ENCODE data around the gene ZNF425. TPM values are rescaled to one million over a fixed set of nuclear protein-coding genes. Genes with fewer than 3 reads are reported as not detected.

ZNF425 gene
- total and polyA plus RNA-seq, 2 experiments from 2014 or later: 4.3 to 5.0 TPM

DNA sequence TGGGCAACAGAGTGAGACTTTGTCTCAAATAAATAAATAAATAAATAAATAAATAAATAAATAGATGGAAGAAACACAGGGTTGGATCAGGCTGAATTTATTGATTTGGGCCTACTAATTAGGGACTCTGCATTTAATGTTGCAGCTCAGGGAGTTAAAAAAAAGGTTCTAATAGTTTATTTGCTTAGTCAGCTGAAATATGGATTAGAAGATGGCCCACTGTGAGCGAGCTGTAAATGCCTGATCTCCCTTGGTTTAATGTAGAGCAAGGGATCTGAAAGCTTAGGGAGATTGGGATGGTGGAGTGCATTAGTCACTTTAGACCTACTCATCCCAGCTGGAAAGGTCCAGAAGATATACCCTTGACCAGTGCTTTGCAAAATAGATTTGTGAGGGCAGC lies 72.7 kb downstream of the ZNF425 start:
- H3K4me3 ChIP-seq: no peak overlapping the region
- H2AFZ ChIP-seq: no peak overlapping the region
- peaks cover 9% of the 10 kb centered on the region for H3K27me3 Mint-ChIP-seq (ENCODE audit: insufficient read depth, low read depth, poor library complexity)
- H3K36me3 Mint-ChIP-seq (ENCODE audit: low read depth): no peaks in the 10 kb centered on the region
- H3K36me3 ChIP-seq (ENCODE audit: insufficient read depth): no peaks in the 10 kb centered on the region
- no peak overlapping the region for H3K27ac Mint-ChIP-seq
- no peaks in the 10 kb centered on the region for H3K4me1 Mint-ChIP-seq
- H3K4me2 ChIP-seq: no peak overlapping the region
- H3K4me1 ChIP-seq (ENCODE audit: insufficient read depth): no peaks in the 10 kb centered on the region
- no peaks in the 10 kb centered on the region for H3K9me2 ChIP-seq (ENCODE audit: insufficient read depth)
- no peak overlapping the region for H3K27ac ChIP-seq (ENCODE audit: low read depth)
- TF ChIP-seq, protein P1, sequence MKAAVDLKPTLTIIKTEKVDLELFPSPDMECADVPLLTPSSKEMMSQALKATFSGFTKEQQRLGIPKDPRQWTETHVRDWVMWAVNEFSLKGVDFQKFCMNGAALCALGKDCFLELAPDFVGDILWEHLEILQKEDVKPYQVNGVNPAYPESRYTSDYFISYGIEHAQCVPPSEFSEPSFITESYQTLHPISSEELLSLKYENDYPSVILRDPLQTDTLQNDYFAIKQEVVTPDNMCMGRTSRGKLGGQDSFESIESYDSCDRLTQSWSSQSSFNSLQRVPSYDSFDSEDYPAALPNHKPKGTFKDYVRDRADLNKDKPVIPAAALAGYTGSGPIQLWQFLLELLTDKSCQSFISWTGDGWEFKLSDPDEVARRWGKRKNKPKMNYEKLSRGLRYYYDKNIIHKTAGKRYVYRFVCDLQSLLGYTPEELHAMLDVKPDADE (IDR thresholded peaks at IDR 0.05): no peak
- no peak for TF ChIP-seq JUNB (IDR thresholded peaks at IDR 0.05; ENCODE audit: unreplicated experiment)
- no peak for TF ChIP-seq STAT1 (IDR thresholded peaks at IDR 0.05; ENCODE audit: unreplicated experiment)
- TF ChIP-seq EZH2 (IDR thresholded peaks at IDR 0.05; ENCODE audit: low read depth, unreplicated experiment): no peak
- no peak for TF ChIP-seq ZNF331 (CRISPR knock-in tag; IDR thresholded peaks at IDR 0.05; ENCODE audit: low read depth)
- no peak for TF ChIP-seq POLR2AphosphoS5 (IDR thresholded peaks at IDR 0.05; ENCODE audit: low read depth)
- TF ChIP-seq ZNF114 (CRISPR knock-in tag; IDR thresholded peaks at IDR 0.05): no peak
- TF ChIP-seq, protein P2, sequence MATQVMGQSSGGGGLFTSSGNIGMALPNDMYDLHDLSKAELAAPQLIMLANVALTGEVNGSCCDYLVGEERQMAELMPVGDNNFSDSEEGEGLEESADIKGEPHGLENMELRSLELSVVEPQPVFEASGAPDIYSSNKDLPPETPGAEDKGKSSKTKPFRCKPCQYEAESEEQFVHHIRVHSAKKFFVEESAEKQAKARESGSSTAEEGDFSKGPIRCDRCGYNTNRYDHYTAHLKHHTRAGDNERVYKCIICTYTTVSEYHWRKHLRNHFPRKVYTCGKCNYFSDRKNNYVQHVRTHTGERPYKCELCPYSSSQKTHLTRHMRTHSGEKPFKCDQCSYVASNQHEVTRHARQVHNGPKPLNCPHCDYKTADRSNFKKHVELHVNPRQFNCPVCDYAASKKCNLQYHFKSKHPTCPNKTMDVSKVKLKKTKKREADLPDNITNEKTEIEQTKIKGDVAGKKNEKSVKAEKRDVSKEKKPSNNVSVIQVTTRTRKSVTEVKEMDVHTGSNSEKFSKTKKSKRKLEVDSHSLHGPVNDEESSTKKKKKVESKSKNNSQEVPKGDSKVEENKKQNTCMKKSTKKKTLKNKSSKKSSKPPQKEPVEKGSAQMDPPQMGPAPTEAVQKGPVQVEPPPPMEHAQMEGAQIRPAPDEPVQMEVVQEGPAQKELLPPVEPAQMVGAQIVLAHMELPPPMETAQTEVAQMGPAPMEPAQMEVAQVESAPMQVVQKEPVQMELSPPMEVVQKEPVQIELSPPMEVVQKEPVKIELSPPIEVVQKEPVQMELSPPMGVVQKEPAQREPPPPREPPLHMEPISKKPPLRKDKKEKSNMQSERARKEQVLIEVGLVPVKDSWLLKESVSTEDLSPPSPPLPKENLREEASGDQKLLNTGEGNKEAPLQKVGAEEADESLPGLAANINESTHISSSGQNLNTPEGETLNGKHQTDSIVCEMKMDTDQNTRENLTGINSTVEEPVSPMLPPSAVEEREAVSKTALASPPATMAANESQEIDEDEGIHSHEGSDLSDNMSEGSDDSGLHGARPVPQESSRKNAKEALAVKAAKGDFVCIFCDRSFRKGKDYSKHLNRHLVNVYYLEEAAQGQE (IDR thresholded peaks at IDR 0.05; ENCODE audit: unreplicated experiment): no peak
- no peak for TF ChIP-seq CREB1 (CRISPR knock-in tag; IDR thresholded peaks at IDR 0.05; ENCODE audit: low read depth)
- TF ChIP-seq, protein P3, sequence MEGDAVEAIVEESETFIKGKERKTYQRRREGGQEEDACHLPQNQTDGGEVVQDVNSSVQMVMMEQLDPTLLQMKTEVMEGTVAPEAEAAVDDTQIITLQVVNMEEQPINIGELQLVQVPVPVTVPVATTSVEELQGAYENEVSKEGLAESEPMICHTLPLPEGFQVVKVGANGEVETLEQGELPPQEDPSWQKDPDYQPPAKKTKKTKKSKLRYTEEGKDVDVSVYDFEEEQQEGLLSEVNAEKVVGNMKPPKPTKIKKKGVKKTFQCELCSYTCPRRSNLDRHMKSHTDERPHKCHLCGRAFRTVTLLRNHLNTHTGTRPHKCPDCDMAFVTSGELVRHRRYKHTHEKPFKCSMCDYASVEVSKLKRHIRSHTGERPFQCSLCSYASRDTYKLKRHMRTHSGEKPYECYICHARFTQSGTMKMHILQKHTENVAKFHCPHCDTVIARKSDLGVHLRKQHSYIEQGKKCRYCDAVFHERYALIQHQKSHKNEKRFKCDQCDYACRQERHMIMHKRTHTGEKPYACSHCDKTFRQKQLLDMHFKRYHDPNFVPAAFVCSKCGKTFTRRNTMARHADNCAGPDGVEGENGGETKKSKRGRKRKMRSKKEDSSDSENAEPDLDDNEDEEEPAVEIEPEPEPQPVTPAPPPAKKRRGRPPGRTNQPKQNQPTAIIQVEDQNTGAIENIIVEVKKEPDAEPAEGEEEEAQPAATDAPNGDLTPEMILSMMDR (conservative IDR thresholded peaks at IDR 0.05; ENCODE audit: low read depth in 2 of 2): no peak
- TF ChIP-seq EZH2phosphoT487 (IDR thresholded peaks at IDR 0.05; ENCODE audit: unreplicated experiment): no peak
- no peak for TF ChIP-seq NANOG (IDR thresholded peaks at IDR 0.05; ENCODE audit: borderline replicate concordance)
- TF ChIP-seq, protein P4, sequence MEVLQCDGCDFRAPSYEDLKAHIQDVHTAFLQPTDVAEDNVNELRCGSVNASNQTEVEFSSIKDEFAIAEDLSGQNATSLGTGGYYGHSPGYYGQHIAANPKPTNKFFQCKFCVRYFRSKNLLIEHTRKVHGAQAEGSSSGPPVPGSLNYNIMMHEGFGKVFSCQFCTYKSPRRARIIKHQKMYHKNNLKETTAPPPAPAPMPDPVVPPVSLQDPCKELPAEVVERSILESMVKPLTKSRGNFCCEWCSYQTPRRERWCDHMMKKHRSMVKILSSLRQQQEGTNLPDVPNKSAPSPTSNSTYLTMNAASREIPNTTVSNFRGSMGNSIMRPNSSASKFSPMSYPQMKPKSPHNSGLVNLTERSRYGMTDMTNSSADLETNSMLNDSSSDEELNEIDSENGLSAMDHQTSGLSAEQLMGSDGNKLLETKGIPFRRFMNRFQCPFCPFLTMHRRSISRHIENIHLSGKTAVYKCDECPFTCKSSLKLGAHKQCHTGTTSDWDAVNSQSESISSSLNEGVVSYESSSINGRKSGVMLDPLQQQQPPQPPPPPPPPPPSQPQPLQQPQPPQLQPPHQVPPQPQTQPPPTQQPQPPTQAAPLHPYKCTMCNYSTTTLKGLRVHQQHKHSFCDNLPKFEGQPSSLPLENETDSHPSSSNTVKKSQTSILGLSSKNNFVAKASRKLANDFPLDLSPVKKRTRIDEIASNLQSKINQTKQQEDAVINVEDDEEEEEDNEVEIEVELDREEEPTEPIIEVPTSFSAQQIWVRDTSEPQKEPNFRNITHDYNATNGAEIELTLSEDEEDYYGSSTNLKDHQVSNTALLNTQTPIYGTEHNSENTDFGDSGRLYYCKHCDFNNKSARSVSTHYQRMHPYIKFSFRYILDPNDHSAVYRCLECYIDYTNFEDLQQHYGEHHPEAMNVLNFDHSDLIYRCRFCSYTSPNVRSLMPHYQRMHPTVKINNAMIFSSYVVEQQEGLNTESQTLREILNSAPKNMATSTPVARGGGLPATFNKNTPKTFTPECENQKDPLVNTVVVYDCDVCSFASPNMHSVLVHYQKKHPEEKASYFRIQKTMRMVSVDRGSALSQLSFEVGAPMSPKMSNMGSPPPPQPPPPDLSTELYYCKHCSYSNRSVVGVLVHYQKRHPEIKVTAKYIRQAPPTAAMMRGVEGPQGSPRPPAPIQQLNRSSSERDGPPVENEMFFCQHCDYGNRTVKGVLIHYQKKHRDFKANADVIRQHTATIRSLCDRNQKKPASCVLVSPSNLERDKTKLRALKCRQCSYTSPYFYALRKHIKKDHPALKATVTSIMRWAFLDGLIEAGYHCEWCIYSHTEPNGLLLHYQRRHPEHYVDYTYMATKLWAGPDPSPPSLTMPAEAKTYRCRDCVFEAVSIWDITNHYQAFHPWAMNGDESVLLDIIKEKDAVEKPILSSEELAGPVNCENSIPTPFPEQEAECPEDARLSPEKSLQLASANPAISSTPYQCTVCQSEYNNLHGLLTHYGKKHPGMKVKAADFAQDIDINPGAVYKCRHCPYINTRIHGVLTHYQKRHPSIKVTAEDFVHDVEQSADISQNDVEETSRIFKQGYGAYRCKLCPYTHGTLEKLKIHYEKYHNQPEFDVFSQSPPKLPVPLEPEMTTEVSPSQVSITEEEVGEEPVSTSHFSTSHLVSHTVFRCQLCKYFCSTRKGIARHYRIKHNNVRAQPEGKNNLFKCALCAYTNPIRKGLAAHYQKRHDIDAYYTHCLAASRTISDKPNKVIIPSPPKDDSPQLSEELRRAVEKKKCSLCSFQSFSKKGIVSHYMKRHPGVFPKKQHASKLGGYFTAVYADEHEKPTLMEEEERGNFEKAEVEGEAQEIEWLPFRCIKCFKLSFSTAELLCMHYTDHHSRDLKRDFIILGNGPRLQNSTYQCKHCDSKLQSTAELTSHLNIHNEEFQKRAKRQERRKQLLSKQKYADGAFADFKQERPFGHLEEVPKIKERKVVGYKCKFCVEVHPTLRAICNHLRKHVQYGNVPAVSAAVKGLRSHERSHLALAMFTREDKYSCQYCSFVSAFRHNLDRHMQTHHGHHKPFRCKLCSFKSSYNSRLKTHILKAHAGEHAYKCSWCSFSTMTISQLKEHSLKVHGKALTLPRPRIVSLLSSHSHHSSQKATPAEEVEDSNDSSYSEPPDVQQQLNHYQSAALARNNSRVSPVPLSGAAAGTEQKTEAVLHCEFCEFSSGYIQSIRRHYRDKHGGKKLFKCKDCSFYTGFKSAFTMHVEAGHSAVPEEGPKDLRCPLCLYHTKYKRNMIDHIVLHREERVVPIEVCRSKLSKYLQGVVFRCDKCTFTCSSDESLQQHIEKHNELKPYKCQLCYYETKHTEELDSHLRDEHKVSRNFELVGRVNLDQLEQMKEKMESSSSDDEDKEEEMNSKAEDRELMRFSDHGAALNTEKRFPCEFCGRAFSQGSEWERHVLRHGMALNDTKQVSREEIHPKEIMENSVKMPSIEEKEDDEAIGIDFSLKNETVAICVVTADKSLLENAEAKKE (CRISPR knock-in tag; IDR thresholded peaks at IDR 0.05): no peak
- H3K9me3 Mint-ChIP-seq: no peaks in the 10 kb centered on the region
- DNase-seq (ENCODE audit: low spot score) (no peak), ATAC-seq (no peak)
- H3K27me3 ChIP-seq (ENCODE audit: insufficient read depth): no peaks in the 10 kb centered on the region
- H3K79me2 ChIP-seq (replicated peaks; ENCODE audit: insufficient read depth): no peaks in the 10 kb centered on the region
- H3F3A ChIP-seq (replicated peaks; ENCODE audit: low read depth): no peaks in the 10 kb centered on the region
- H3K4me3 Mint-ChIP-seq: no peak overlapping the region
- no peaks in the 10 kb centered on the region for H4K20me1 ChIP-seq (replicated peaks; ENCODE audit: insufficient read depth)

Data from GM23338 (cell line).